ENCODE data around the gene LRRC55. TPM values are rescaled to one million over a fixed set of nuclear protein-coding genes. Genes with fewer than 3 reads are reported as not detected.

Gene LRRC55
- total RNA-seq, 6 experiments from 2014 or later: not detected

DNA sequence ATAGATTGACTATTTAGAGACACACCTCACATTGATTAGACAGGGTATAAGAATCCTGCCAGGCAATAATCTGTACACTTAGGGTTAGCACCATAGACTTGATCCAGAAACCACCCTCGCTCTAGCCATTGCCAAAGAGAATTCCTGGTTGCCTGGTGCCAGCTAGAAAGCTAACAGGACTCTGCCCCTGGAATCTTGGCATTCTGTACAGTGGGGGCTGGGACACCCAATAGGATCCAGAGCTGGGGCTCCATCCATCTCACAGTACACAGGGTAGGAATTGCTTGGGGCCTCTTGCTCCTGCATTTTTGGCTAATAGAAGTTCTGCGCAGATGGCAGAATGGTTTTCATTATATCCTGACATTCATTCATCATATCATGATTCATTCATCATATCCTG lies 58.3 kb downstream of the LRRC55 start:
- H3K36me3 Mint-ChIP-seq (ENCODE audit: low read depth): no peaks in the 10 kb centered on the region
- TF ChIP-seq, protein P1, sequence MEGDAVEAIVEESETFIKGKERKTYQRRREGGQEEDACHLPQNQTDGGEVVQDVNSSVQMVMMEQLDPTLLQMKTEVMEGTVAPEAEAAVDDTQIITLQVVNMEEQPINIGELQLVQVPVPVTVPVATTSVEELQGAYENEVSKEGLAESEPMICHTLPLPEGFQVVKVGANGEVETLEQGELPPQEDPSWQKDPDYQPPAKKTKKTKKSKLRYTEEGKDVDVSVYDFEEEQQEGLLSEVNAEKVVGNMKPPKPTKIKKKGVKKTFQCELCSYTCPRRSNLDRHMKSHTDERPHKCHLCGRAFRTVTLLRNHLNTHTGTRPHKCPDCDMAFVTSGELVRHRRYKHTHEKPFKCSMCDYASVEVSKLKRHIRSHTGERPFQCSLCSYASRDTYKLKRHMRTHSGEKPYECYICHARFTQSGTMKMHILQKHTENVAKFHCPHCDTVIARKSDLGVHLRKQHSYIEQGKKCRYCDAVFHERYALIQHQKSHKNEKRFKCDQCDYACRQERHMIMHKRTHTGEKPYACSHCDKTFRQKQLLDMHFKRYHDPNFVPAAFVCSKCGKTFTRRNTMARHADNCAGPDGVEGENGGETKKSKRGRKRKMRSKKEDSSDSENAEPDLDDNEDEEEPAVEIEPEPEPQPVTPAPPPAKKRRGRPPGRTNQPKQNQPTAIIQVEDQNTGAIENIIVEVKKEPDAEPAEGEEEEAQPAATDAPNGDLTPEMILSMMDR (IDR thresholded peaks at IDR 0.05): no peak
- H3K4me1 Mint-ChIP-seq (ENCODE audit: low read depth): peaks cover 9% of the 10 kb centered on the region
- H3K4me3 Mint-ChIP-seq: no peak overlapping the region
- no peak overlapping the region for H3K27ac Mint-ChIP-seq
- peaks cover 8% of the 10 kb centered on the region for H3K27me3 Mint-ChIP-seq (ENCODE audit: insufficient read depth)
- no peak for DNase-seq
- no peaks in the 10 kb centered on the region for H3K9me3 Mint-ChIP-seq

DNA sequence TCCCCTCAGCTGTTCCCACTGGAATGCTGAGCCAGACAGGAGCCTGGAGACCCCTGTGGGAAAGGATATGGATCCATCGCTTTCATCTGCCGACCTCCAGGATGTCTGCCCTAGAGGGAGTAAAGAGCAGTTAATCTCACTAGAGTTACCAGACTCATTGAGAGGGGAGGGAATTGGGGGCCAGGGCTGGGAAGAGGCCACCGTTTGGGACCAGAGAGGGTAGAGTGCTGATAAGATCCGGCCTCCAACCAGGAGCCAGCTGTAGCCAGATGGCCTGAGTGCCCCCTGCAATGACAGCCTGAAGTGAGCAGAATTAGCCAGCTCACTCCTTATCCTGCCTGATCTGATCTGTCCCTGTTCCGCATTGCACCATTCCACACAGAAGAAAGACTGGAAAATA lies 59.0 kb downstream of the LRRC55 start:
- no peak for DNase-seq
- no peaks in the 10 kb centered on the region for H3K36me3 Mint-ChIP-seq (ENCODE audit: low read depth)
- H3K4me1 Mint-ChIP-seq (ENCODE audit: low read depth): peaks cover 9% of the 10 kb centered on the region
- H3K4me3 Mint-ChIP-seq: no peak overlapping the region
- TF ChIP-seq, protein P1 (IDR thresholded peaks at IDR 0.05): no peak
- H3K27me3 Mint-ChIP-seq (ENCODE audit: insufficient read depth): peaks cover 5% of the 10 kb centered on the region
- H3K27ac Mint-ChIP-seq: no peak overlapping the region
- H3K9me3 Mint-ChIP-seq: no peaks in the 10 kb centered on the region

Other genes starting within 250 kb of the LRRC55 start
- not detected for gene OR5AK2, start 193.0 kb upstream of the LRRC55 start, total RNA-seq (2021; fragmentation: NEBNext Ultra II Directional; extraction: Animal tissue kit (Norgen Biotek cat#: 25700))
- gene APLNR, start 55.3 kb downstream of the LRRC55 start, total RNA-seq (2021; fragmentation: NEBNext Ultra II Directional; extraction: Animal tissue kit (Norgen Biotek cat#: 25700)): not detected
- 100 to 1,000 TPM; 118 to 134 (median 123) TPM for gene TNKS1BP1, start 143.0 kb downstream of the LRRC55 start, total RNA-seq (2021; fragmentation: NEBNext Ultra II Directional; extraction: Animal tissue kit (Norgen Biotek cat#: 25700))
- gene SSRP1, start 153.9 kb downstream of the LRRC55 start, total RNA-seq (2021; fragmentation: NEBNext Ultra II Directional; extraction: Animal tissue kit (Norgen Biotek cat#: 25700)): 100 to 1,000 TPM in 5 of 6 experiments, 10 to 100 TPM in 1; 84.0 to 141 (median 133) TPM
- not detected for gene P2RX3, start 156.4 kb downstream of the LRRC55 start, total RNA-seq (2021; fragmentation: NEBNext Ultra II Directional; extraction: Animal tissue kit (Norgen Biotek cat#: 25700))
- not detected for gene PRG3, start 199.2 kb downstream of the LRRC55 start, total RNA-seq (2021; fragmentation: NEBNext Ultra II Directional; extraction: Animal tissue kit (Norgen Biotek cat#: 25700))
- not detected for gene PRG2, start 208.7 kb downstream of the LRRC55 start, total RNA-seq (2021; fragmentation: NEBNext Ultra II Directional; extraction: Animal tissue kit (Norgen Biotek cat#: 25700))
- 10 to 100 TPM in 4 of 6 experiments, 1 to 10 TPM in 2; 2.1 to 18.7 (median 15.8) TPM for gene SLC43A3, start 245.2 kb downstream of the LRRC55 start, total RNA-seq (2021; fragmentation: NEBNext Ultra II Directional; extraction: Animal tissue kit (Norgen Biotek cat#: 25700))